ENCODE data around the gene CHRD.

DNA sequence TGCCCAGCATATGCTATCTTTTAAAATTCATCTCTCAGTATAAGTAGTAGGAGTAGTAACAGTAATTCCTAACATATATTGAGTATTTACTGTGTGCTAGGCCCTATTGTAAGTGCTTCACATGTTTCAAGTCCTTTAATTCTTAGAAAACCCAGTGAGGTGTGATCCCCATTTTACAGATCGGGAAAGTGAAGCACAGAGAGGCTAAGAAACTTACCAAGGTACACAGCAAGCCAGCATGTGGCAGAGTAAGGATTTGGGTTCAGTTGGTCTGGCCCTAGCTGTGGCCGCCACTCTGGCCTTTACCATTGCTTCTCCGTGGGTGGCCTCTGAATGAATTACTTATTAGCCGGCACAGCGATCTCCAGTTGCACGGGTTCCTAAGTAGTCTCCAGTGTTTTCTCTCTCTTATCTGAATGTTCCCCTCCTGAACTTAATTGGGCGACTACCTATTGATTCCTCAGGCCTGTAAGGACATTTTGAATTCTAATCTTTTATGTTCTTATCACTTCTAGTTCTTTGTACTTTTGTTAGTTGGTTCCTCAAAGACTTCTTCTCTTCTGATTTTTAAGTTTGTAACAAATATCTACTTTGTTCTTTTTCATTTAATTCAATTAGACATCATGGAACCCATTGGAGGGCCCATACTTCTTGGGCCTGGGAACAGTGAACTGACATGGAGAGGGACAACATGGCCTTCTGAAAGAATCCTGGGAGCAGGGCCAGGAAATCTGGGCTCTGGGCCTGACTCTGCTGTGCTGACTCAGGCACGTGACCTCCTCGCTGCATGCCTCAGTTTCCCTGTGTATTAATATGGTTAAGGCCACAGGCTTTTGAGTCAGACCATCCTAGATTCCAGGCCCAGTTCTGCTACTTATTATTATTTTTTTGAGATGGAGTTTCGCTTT lies 30.0 kb upstream of the CHRD start:
- TF ChIP-seq, protein P1, sequence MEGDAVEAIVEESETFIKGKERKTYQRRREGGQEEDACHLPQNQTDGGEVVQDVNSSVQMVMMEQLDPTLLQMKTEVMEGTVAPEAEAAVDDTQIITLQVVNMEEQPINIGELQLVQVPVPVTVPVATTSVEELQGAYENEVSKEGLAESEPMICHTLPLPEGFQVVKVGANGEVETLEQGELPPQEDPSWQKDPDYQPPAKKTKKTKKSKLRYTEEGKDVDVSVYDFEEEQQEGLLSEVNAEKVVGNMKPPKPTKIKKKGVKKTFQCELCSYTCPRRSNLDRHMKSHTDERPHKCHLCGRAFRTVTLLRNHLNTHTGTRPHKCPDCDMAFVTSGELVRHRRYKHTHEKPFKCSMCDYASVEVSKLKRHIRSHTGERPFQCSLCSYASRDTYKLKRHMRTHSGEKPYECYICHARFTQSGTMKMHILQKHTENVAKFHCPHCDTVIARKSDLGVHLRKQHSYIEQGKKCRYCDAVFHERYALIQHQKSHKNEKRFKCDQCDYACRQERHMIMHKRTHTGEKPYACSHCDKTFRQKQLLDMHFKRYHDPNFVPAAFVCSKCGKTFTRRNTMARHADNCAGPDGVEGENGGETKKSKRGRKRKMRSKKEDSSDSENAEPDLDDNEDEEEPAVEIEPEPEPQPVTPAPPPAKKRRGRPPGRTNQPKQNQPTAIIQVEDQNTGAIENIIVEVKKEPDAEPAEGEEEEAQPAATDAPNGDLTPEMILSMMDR (IDR thresholded peaks at IDR 0.05): no peak
- TF ChIP-seq EP300 (IDR thresholded peaks at IDR 0.05) (no peak), POLR2A (IDR thresholded peaks at IDR 0.05) (no peak)

Measured in tibial nerve (tissue), 4 donors.